ENCODE measurements around the gene TXNDC11.

GRCh38 chr16:11671271-11671670, 71.4 kb downstream of the TXNDC11 start:
- no peak for TF ChIP-seq REST (IDR thresholded peaks at IDR 0.05; ENCODE audit: insufficient replicate concordance, low read depth)
- no peak for TF ChIP-seq CTCF (IDR thresholded peaks at IDR 0.05; ENCODE audit: insufficient read depth, low read length)
- no peak for TF ChIP-seq POLR2AphosphoS5 (IDR thresholded peaks at IDR 0.05; ENCODE audit: low read depth)
- no peak for TF ChIP-seq GABPA (IDR thresholded peaks at IDR 0.05; ENCODE audit: low read depth)
- TF ChIP-seq SPI1 (IDR thresholded peaks at IDR 0.05; ENCODE audit: borderline replicate concordance, low read depth): no peak

Data from HL-60 (cell line).